Stimulated activated CD4-positive, alpha-beta T cell treated with anti-CD3 and anti-CD28 coated beads, Interleukin-15, amount 100 ng/mL, for 24 hours (primary cell): Measurements from ENCODE around the gene GRHL1.

ENCODE experiments used
- DNase-seq: peaks from one replicate; pipeline ENCODE4 v3.0.0-alpha.2; 2020

Gene GRHL1

DNA sequence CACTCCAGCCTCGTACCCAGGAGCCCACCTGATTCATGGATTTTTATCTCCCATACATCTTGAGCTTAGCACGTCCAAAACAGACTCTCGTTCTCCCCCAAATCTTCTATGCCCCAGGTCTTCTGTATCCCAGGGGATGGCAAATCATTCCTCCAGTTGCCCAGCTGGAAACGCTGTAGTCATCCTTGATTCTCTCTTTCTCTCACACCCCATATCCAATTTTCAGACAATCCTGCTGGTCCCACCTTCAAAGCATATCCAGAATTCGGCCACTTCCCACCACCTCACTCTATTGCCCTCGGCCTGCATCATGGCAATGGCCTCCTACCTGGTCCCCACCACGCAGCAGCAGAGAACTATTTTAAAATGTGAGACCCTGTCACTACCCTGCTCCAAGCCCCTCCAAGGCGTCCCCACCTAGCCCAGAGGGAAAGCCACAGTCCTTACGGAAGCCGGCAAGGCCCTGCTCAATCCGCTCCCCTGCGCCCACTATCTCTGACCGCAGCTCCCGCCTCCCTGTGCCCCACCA is 1.4 kb upstream of the GRHL1 start:
- no peak for DNase-seq

DNA sequence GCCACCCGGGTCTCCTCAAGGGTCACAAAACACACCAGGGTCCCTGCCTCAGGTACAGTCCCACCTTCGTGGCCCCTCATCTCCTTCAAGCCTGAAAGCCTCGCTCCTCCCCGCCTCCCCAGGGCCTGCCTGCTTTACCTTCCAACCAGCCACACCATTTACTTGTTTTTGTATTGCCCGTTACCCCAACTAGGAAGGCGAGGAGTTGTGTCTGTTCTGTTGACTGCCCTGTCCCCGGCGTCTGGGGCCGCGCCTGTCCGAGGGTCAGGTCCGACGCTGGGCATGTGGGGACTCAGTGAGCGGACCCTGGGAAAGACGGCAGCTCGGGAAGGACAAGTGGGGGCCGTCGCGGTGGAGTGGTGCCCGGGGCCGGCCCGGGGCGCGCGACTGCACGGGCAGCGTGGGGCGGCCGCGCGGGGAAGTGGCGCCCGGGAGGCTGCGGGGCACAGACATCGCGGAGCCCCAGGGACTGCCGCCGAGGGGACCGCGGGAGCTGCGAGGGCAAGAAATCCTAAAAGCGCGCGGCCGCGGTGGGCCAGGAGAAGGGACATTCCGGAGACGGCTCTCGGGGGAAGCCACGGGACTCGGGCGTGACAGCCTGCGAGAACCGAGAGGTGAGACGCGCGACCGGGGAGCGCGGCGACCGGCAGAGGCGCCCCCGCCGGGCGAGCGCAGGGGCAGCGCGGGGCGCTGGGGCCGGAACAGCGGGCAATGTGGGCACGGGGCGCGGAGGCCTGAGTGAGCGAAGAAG is 797 bp upstream of the GRHL1 start:
- peak; percentile 53 for DNase-seq

DNA sequence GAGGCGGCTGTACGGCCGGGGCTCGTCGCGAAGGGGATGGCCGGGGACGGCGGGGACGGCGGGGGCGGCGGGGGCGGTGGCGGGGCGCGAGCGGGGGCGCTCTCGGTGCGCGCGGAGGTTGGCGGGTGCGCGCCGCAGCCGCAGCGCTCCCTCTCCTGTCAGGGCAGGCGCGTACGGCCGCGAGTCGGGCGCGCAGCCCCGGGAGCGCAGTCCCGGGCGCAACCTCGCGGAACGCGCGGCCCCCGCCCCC is 296 bp upstream of the GRHL1 start:
- DNase-seq, result no peak

DNA sequence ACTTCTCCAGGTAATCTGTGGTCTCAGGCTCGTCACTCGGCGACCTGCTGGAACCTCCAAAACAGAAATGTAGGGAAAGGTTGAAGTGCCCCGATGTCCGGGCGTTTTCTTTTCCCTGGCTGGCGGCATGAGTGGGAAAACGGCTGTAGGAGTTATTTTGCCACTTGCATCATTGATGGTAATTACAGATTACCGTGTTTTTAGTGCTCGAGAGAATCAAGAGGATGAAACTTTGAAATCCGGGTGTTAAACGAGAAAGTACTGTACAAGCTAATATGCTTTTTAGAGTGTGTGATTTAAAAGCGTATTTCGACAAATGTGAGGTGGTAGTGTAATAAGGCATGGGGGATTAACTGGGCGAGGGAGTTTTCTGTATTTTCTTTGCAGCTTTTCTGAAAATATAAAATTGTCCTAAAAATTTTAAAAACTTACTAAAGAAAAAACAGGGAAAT is 819 bp downstream of the GRHL1 start:
- no peak for DNase-seq

DNA sequence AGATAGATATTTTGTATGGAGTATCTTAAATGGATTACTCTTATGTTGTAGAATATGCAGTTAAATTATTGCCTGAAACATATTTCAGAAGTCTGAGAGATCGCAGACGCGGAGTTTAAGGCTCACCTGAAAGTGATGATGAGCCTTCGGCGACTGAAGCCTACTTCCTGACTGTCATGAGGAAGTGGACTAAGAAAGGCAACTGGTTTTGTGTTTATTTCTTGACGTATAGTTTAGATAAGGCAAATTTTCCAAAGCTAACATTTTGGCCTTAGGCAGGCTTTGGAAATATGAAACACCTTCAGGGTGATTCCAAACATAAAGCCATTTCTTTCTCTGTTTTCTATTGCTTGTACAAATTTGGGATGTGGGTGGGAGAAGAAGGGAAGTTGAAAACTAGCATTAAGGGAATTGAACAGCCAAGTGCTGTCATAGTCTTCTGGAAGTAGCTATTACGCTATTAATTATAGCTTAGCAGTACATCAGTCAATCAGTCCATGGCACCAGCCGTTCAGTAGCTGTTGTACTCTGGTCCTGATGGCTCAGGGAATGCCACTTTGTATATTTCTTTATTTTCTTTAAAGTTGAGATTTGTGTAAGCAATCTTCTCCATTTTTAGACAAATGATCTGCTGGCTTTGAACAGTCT is 1.5 kb downstream of the GRHL1 start:
- DNase-seq, result no peak

DNA sequence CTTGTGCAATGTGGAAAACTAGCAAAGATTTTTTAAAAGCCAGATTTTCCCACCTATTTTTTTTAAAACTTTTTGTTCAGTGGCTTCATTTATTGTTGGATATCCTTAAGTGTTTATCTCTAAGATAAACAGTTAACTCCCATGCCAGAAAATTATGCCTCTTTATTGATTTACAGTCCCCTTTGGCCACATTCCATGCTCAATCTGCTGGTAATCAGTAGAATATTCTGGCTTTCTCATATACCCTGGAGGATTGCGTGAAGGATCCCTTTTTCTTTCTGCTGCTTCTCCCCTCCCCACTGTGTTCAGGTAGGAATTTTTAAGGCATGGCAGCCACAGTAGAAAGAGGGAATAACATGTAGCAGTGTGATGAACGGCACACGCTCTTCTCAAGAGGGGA is 2.6 kb downstream of the GRHL1 start:
- no peak for DNase-seq

DNA sequence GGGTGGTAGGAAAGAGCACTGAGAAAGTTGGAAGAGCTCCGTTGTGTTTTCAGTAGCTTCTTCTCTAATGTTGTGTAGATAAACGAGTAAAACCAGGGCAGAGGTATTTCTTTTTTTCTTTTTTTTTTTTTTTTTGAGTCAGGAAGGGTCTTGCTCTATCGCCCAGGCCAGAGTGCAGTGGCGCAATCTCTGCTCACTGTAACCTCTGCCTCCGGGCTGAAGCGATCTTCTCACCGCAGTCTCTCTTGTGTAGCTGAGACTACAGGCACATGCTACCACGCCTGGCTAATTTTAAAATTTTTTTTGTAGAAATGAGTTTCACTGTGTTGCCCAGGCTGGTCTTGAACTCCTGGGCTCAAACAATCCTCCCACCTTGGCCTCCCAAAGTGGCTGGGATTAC is 6.6 kb downstream of the GRHL1 start:
- DNase-seq, result no peak

DNA sequence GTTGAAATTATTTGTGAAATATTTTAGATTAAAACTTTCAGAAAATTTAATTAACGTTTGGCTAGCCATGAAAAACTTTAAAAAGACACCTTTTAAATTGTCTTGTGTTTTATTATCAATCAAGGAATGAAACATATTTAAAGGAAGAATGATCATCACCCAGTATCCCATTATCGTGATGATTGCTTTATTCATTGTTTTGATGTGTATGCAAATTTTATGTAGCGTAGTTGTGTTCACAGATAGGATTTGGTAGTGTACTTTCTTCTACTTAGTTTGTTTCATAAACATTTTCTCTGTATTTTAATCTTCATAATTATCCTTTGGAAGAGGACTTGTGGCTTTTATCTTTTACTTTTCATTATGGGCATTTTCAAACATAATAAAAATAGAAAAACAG is 7.8 kb downstream of the GRHL1 start:
- DNase-seq, result no peak

DNA sequence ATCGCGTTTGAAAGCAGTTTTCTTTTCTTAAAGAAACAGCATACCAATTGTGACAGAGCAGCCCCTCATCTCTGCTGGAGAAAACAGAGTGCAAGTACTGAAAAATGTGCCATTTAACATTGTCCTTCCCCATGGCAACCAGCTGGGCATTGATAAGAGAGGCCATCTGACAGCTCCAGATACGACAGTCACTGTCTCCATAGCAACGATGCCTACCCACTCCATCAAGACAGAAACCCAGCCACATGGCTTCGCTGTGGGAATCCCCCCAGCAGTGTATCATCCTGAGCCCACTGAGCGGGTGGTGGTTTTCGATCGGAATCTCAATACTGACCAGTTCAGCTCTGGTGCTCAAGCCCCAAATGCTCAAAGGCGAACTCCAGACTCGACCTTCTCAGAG is 9.5 kb downstream of the GRHL1 start:
- DNase-seq, result no peak

DNA sequence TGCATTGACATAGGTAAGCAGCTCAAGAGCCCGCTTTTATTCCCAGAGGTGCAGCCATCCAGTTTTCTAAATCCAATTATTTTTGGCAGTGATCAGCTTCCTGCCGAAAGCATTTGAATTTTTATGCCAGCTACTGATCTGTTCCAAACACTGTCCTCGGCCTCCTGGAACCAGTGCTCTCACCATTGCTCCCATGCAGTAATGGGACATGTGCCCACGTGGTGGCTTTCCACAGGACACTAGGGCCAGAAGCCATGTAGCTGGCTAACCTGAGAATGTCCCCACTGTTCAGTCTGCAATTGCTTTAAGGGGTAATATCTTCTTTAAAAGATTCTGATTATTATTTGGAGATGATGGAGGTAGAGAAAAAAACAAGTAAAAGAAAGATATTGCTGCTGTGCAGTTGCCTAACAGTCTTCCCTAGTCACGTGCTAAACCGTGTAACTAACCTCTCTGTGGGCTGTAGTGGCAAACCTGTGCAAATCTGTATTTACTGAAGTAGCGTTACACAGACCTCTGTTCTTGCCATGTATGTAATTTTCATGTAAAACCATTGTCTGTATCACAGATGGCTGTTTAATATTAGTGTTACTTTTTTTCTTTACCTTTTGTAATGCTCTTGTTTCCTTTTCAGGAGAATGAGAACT is 13.0 kb downstream of the GRHL1 start:
- no peak for DNase-seq

DNA sequence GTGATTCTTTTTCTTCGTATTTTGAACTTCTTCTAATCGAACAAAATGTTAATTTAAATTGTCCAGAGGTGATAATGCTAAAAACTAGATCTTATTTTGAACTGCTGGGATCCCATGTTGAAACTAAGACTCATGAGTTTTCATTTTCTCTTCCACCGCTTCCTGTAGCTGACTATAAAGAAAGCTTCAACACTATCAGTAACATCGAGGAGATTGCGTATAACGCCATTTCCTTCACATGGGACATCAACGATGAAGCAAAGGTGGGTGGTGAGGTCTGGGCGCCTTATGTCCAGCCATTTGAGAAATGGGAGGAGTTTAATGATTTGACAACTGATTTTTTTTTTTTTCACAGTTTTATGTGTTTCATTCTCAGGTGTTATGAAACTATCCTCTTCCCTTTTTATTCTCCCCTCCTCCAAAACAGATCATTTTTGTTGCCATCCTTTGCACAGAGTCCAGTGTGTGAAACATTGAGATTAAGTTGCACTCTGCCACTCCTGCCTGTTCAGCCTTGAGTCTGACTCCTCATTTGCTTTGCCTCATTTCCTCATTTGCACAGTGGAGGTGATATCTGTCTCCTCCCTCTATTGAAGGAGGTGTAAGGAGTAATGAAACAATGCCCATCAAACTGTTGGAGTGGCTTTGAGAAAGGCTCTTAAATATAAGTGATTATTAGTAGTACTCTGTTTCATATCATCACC is 13.8 kb downstream of the GRHL1 start:
- no peak for DNase-seq

DNA sequence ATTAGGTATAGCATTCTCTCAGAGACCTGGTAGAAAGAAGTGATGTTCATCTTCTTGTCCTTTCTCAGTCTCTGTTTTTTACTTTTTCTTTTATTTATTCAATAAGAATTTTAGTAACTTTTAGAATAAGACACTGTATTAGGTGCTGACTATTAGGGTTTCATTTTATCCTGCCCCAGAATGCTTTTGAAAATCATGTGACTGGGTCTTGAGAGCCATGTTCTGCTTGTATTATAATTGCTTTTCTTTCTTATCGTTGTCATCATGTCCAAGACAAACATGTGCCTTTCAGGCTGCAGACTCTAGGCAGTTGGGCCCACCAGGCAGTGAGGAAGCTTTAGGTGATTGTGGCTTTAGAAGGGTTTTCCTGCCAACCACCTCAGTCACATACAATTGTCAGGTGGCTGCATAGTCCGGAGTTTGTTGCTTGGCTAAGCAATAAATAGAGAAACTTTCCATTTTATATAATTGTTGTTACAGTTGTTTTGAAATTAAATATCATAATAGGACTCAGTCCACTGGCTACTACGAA is 15.1 kb downstream of the GRHL1 start:
- DNase-seq, result no peak

DNA sequence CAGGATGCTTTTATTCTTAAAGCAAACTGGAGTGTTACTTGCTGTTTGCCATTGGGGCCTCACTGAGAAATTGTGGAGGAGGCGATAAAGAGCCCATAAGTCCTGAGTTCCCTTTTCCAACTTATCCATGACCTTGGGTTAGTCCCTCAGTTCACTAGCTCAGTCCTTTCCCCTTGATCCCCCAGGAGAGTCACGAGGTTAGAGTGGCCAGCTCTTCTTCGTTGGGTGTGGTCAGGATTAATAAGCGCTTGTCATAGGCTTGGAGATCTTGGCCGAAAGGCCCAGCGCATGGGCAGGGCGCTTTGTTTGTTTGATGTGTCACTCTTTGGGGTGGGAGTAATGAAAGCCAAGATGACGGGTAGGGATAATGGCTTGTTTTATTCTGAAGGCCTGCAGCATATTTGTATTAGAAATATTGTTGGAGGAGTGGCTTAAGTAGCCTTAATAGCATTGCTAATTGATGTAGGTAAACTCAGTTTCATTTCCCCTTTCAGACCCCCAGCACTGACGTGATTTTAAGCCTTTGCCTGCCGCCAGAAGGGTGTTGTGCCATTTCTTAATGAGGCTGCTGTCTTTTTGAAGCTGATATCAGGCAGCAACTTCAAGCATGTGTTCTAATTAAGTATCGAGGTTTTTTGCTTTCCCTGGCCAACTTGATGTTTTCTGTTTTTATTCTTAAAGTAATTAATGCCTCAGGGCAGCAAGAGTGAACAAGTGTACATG is 15.7 kb downstream of the GRHL1 start:
- no peak for DNase-seq

DNA sequence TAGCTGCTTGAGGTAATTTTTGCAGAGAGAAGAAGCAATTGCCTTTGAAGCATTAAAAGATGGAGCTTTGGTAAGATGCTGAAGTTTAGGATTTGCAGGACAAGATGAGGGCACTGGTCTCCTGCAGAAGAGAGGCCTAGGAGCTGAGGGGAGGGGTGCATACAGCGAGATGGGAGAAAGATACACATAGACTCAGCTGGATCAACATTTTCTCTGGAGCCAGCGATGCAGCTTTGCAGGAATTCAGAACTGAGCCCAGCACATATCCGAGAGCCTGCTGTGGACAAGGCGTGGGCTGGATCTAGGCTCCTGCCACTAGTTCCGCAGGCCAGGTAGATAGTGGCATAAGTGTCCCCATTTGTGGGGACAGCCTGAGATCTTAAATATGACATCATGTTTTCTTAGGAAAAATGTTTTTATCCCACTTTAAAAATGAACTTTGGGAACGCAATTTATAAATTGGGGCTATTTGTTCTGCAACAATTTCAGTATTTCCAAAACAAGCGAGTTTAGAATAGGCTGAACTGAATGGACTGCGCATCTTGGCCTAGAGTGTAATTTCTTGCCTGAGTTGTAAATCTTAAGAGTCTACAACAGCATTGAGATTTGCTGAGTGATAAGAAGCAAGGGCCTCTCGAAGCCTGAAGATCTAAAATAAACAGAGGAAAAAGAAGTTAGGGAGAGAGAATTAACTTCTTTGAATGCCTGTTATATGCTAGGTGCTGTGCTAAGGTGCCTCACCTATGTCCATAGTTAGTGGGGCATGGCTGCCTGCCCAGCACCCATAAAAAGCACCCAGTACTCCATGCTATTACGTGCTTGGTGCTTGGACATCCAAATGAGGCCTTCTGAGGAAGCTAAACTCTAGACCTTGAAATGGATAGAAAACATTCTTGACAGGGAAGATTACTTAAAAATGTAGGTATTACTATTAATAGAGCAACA is 17.3 kb downstream of the GRHL1 start:
- DNase-seq, result no peak

DNA sequence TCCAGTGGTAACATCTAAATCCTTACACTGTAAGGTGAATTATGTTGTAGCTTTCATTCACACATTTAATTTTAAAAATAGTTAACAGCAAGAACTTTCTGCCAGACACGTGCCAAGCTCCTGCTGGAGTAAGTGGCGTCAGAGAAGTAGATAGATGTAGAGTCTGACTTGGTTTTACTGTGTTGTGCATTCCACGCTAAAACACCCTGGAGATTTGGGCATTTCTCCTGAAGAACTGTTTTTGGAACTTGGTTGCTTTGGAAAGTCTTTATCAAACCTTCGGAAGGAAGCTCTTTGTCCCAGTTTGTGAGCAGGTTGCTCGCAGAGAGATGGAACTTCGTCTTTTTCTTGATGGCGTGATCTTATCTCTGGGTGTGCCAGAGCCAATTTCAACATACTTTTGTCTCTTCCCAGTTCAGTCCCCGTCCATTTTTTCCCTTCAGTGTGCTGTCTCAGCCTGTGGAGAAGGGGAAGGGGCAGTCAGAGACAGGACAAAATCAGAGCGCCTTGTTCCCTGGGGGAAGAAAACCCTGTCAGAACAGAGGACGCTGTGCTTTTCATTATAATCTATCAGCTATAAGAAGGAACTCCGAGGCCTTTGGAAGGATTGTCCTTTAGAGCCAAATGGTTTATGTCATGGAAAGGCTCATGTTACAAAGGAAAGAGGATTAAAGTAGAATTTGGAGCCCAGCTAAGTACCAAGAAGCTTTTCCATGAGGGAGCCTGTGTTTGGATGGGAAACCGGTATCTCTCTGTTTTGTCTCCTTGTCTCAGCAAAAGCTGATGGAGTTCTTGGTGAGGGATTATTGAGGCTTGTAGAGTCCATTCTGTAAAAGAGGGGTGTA is 18.9 kb downstream of the GRHL1 start:
- no peak for DNase-seq

DNA sequence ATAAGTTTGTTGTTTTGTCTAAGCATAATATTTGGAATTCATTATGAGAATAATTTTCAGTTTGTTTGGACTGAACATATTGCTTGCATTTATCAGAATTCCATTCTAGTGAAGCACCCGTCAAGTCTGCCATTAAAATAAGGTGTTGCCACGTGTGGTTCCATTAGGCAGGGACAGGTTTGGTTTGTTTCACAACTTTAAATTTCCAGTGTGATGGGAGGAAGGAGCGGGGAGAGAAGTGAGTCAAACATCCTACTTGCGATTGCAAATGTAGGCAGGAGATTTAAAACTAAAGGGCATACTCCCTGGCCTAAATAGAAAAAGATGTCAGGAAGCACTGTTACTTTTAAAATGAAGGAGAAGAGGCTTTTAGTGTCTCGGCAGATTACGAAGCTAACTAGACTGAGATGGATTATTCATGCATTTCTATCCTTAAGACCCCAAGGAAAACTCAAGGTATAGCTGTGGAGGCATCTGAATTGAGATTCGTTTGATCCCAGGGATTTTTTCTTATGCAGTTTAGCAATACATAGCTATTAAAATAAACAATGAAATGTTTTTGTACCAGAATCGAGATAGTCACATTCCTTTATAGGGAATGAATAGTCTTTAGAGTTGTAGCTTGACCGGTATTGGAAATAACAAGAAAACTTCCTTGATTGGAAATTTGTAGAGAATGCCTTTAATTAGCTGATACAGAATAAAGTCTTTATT is 19.8 kb downstream of the GRHL1 start:
- no peak for DNase-seq

DNA sequence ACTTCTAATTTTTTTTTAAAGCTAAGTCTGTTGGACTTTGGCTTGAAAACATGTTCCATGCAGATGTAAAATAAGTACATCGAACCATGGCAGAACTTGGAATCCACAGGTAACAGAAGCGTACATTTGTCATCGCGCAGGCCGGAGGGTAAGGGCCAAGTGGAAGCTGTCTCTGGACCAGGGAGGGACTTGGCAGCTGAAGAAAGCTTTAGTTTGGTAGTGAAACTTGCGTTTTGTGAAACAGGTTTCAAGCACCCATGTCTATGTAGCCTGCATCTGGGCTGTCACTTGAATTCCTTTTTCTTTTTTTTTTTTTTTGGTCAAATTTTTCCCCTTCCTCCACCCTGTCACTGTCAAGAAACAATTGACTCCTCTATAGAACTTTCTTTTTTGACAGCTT is 20.4 kb downstream of the GRHL1 start:
- DNase-seq, result no peak

DNA sequence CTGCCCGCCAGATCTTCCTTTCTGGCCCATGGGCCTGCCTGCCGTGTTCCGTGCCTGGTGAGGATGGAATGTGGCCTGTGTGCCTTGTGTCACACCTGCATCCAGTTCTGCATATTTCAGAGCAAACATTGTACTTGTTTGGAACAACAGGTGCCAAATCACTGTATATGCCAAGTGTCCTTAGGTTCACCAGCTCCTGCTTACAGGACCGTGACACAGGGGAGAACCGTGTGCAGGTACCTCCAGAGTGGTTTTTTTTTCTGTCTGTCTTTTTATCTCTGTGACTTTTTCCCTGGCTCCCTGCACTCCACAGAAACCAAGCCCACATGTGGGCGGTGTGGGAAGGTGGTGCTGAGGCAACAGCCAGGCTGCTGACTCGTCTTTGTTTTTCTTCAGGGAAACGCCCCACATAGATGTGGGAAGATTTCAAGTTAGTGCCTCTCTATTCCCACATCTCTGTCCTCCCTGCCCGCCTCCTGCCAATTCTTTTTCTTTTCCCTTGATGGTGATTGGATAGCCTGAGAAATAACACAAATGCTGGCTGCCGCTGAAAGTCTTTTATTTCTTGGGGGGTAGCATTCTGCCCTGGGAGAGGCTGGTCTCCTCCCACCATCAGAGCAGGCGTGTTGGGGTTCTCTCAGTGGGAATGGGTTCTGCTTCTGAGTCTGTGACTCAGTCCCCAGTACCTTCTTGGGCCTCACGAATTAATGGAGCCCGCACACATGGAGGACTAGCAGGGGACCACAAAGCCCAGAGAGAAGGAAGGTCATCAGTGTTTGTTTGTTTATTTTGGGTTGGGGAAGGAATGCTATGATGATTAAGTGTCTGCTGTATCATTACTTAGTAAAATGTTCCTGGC is 21.4 kb downstream of the GRHL1 start:
- DNase-seq, result peak; percentile 41

DNA sequence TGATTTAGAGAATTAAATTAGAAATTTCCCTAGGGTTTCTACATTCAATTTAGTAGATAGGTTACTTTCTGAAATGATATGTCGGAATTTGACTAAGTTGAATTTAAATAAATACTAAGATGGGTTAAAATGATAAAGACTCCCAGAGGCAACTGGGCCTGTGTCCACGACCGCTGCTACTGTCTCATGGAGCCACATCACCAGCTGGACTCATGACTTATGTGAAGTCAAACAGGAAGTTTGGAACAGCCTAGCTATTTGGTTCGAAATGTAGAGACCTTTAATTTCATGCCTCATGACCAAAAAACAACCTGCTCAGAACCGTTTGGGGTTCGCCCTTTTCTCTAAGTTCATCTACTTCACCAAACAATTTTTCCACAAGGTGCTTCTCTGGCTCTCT is 22.2 kb downstream of the GRHL1 start:
- DNase-seq, result no peak
